CD4-positive, alpha-beta T cell (primary cell): ENCODE measurements around the gene SNX8. TPM values are rescaled to one million over a fixed set of nuclear protein-coding genes. Genes with fewer than 3 reads are reported as not detected.

Experiments
- ATAC-seq: fragments of 200-7000 bp; cut with Tn5 transposase; one replicate; pipeline ENCODE4 v1.10.0; 2022; ENCODE audit warnings: mild to moderate bottlenecking; ENCODE audit not compliant: poor library complexity
- CTCF ChIA-PET: fragments of 350-600 bp; sonication (Branson Sonifier 250); formaldehyde crosslinking; loops from one replicate; lab custom pipeline; 2021; ENCODE audit warnings: antibody characterized with exemption, inconsistent platforms; lab: Charles Lee
- POLR2A ChIA-PET: fragments of 350-600 bp; sonication (Branson Sonifier 250); formaldehyde crosslinking; loops from one replicate; lab custom pipeline; 2021; ENCODE audit warnings: antibody characterized with exemption, inconsistent platforms; lab: Charles Lee
- DNase-seq, 14 experiments: peaks; one replicate each; pipeline ENCODE4 v3.0.0-alpha.2; 2013 to 2020; ENCODE audit warnings: mixed read lengths in 2 of 14
- H3K27ac ChIP-seq, 2 donors: one replicate each; pipeline versions ENCODE4 v1.5.1 to v1.7.0; 2013; ENCODE audit warnings: low read length in 2 of 2, low read depth in 1 of 2, mild to moderate bottlenecking in 1 of 2
- H3K27me3 ChIP-seq, 2 experiments: 1 replicate in 1 of 2; 2 replicates in 1 of 2; pipeline versions ENCODE4 v1.6.1 to v1.7.0; 2013; ENCODE audit warnings: low read length in 2 of 2, control low read depth in 1 of 2, mild to moderate bottlenecking in 1 of 2, moderate library complexity in 1 of 2; ENCODE audit not compliant: insufficient read depth in 2 of 2, control insufficient read depth in 1 of 2
- H3K36me3 ChIP-seq: one replicate; pipeline ENCODE4 v1.6.1; 2013; ENCODE audit warnings: low read length, control low read depth; ENCODE audit not compliant: insufficient read depth
- H3K4me1 ChIP-seq: one replicate; pipeline ENCODE4 v1.6.1; 2013; ENCODE audit warnings: low read length, control low read depth; ENCODE audit not compliant: insufficient read depth
- H3K4me3 ChIP-seq: one replicate; pipeline ENCODE4 v1.5.1; 2013; ENCODE audit warnings: mild to moderate bottlenecking, low read length, moderate library complexity
- H3K9me3 ChIP-seq, 2 experiments: 1 replicate in 1 of 2; 2 replicates in 1 of 2; pipeline versions ENCODE4 v1.6.1 to v1.7.0; 2013; ENCODE audit warnings: low read length in 2 of 2, mild to moderate bottlenecking in 2 of 2, control low read depth in 1 of 2, moderate library complexity in 1 of 2; ENCODE audit not compliant: control insufficient read depth in 1 of 2, insufficient read depth in 1 of 2
- H3K27ac Mint-ChIP-seq: one replicate; pipeline ENCODE4 v1.8.0; 2020; ENCODE audit warnings: mixed read lengths
- H3K27me3 Mint-ChIP-seq: one replicate; pipeline ENCODE4 v1.8.0; 2021; ENCODE audit warnings: mixed read lengths
- H3K36me3 Mint-ChIP-seq: one replicate; pipeline ENCODE4 v1.8.0; 2021; ENCODE audit warnings: low read depth, mixed read lengths
- H3K4me1 Mint-ChIP-seq: one replicate; pipeline ENCODE4 v1.8.0; 2021; ENCODE audit warnings: low read depth, mixed read lengths
- H3K4me3 Mint-ChIP-seq: one replicate; pipeline ENCODE4 v1.8.0; 2020; ENCODE audit warnings: mild to moderate bottlenecking, mixed read lengths
- H3K9me3 Mint-ChIP-seq: one replicate; pipeline ENCODE4 v1.8.0; 2020; ENCODE audit warnings: mixed read lengths
- intact Hi-C, 2 experiments: fragments of 100-400 bp; cut with DNase I in 1 of 2; cut with micrococcal nuclease in 1 of 2; formaldehyde crosslinking; loops; one replicate each; pipeline versions ENCODE4 v1.15.1 to v1.9.0; 2023 to 2025; cut with DNase I, micrococcal nuclease
- total RNA-seq, 174 experiments: library from RNA in 2 of 174; stranded (reverse) in 2 of 174; gene quantifications; one replicate each; pipeline ENCODE4 v1.2.3 and lab custom pipeline; 2021 to 2026
- TF ChIP-seq, protein P1 (sequence below): fragments of 200-600 bp; IDR thresholded peaks from one replicate; pipeline ENCODE4 v1.8.0; 2022; ENCODE audit warnings: antibody characterized with exemption, mild to moderate bottlenecking

Gene SNX8
- total RNA-seq, 2 experiments from 2014 or later, result 4.2 to 4.5 TPM

DNA sequence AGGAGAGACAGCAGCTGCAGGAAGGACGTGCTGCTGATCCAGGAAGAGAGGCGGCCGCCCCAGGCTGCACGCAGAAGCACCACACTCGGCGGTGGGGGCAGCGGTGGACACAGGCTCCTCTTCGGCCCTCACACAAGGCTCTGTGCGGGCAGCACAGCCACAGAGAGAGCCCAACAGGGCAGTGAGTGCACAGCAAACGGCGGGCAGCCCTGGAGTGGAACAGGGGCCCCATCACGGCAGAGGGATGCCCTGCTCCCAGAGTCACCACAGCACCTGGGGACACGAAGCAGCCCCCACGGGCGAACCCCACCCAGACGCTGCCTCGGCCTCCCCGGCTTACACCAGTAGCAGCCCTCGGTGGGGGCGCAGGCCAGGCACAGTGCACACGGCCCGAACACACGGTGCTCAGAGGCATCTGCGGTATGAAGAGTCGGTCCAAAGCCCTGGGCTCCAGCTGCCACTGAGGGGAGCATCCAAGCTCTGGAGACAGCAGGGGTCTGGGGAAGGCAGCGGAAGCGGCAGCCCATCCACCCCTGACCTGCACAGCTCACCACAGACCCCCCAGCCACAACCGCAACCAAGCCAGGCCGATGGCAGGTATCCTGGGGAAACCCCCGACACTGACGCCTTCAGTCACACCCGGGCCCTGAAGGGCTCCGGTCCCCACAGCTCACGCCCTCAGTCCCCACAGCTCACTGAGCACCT lies 55.4 kb downstream of the SNX8 start:
- H3K36me3 ChIP-seq, result no peaks in the 10 kb centered on the region
- H3K4me1 Mint-ChIP-seq, result peaks cover 8% of the 10 kb centered on the region
- H3K9me3 ChIP-seq, result no peaks in the 10 kb centered on the region
- no peaks in the 10 kb centered on the region for H3K9me3 Mint-ChIP-seq
- no peak overlapping the region for H3K4me3 ChIP-seq
- H3K4me3 Mint-ChIP-seq, result no peak overlapping the region
- CTCF ChIA-PET, result no interaction called here
- H3K27ac Mint-ChIP-seq, result no peak overlapping the region
- no peaks in the 10 kb centered on the region for H3K27me3 ChIP-seq
- peaks cover 4% of the 10 kb centered on the region for H3K36me3 Mint-ChIP-seq
- DNase-seq (no peak), ATAC-seq (no peak)
- no peak overlapping the region for H3K27ac ChIP-seq
- no peaks in the 10 kb centered on the region for H3K27me3 Mint-ChIP-seq
- H3K4me1 ChIP-seq, result peaks cover 12% of the 10 kb centered on the region
- POLR2A ChIA-PET, result no interaction called here
- TF ChIP-seq, protein P1, sequence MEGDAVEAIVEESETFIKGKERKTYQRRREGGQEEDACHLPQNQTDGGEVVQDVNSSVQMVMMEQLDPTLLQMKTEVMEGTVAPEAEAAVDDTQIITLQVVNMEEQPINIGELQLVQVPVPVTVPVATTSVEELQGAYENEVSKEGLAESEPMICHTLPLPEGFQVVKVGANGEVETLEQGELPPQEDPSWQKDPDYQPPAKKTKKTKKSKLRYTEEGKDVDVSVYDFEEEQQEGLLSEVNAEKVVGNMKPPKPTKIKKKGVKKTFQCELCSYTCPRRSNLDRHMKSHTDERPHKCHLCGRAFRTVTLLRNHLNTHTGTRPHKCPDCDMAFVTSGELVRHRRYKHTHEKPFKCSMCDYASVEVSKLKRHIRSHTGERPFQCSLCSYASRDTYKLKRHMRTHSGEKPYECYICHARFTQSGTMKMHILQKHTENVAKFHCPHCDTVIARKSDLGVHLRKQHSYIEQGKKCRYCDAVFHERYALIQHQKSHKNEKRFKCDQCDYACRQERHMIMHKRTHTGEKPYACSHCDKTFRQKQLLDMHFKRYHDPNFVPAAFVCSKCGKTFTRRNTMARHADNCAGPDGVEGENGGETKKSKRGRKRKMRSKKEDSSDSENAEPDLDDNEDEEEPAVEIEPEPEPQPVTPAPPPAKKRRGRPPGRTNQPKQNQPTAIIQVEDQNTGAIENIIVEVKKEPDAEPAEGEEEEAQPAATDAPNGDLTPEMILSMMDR, result no peak
- intact Hi-C loops, result no loop called here

DNA sequence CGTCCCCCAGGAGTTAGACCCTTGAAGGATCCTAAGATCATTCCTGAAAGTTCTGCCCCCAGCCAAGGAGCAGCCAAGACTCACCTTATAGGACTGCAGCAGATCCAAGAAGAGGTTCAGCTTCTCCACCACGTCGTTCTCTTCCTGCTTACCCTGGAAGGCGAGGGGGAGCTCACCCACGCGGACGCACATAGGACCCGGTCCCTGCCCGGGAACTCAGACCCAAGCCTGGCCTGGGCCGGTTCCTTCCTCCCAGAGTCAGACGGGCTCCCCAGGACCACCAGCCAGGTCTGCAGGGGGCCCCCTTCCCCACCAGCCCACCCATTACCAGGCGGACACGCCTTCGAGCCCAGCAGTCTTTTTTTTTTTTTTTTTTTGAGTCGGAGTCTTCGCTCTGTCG lies 56.6 kb downstream of the SNX8 start:
- Histone ChIP-seq H3K27me3 (no peaks in the 10 kb centered on the region), H3K36me3 (no peaks in the 10 kb centered on the region), H3K27ac (no peak overlapping the region), H3K4me3 (no peak overlapping the region), H3K4me1 (peaks cover 17% of the 10 kb centered on the region), H3K9me3 (no peaks in the 10 kb centered on the region)
- peaks cover 4% of the 10 kb centered on the region for H3K36me3 Mint-ChIP-seq
- no peak overlapping the region for H3K27ac Mint-ChIP-seq
- intact Hi-C loops, result no loop called here
- no peaks in the 10 kb centered on the region for H3K27me3 Mint-ChIP-seq
- ChIA-PET POLR2A (no interaction called here), CTCF (no interaction called here)
- H3K9me3 Mint-ChIP-seq, result no peaks in the 10 kb centered on the region
- ATAC-seq, result no peak
- TF ChIP-seq, protein P1, result no peak
- no peak overlapping the region for H3K4me3 Mint-ChIP-seq
- peaks cover 13% of the 10 kb centered on the region for H3K4me1 Mint-ChIP-seq
- no peak for DNase-seq

DNA sequence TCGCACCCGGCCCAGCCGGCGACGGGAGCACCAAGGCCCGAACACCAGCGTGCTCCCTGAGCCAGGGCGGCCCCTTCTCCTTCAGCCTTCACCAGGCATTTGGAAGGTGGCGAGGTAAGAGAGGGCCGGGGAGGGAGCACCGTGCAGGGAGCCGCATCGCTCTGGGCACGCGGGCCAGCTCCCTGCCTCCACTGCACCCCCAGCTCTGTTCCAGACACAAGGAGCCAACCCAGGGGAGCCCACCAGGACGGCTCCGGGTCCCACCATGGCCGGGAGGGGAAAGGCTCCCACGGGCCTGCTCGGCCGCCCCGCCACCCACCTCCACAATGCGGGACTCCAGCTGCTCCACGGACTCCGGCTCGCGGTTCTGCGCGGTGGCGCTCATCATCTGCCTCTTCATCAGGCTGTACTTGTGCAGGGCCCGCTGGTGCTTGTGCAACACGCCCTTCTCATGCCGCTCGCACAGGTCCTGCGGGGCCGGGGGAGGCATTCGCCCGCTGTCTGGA lies 57.1 kb downstream of the SNX8 start:
- Histone ChIP-seq H3K4me1 (peaks cover 20% of the 10 kb centered on the region), H3K27ac (no peak overlapping the region), H3K4me3 (no peak overlapping the region), H3K27me3 (no peaks in the 10 kb centered on the region), H3K36me3 (no peaks in the 10 kb centered on the region), H3K9me3 (no peaks in the 10 kb centered on the region)
- no peak overlapping the region for H3K4me3 Mint-ChIP-seq
- TF ChIP-seq, protein P1, result no peak
- no peak overlapping the region for H3K27ac Mint-ChIP-seq
- ChIA-PET POLR2A (no interaction called here), CTCF (no interaction called here)
- peaks cover 4% of the 10 kb centered on the region for H3K36me3 Mint-ChIP-seq
- no peaks in the 10 kb centered on the region for H3K27me3 Mint-ChIP-seq
- H3K4me1 Mint-ChIP-seq, result peaks cover 13% of the 10 kb centered on the region
- ATAC-seq, result no peak
- H3K9me3 Mint-ChIP-seq, result no peaks in the 10 kb centered on the region
- DNase-seq, result no peak
- intact Hi-C loops, result no loop called here
